IPS-20b (cell line): ENCODE measurements around the gene RAB9A.
A peak's percentile ranks its signal among the peaks of the same experiment; 100 is the strongest.

ENCODE experiments used
- H3K27ac ChIP-seq: one replicate; pipeline ENCODE4 v1.5.1; 2013; ENCODE audit warnings: low read length
- H3K27me3 ChIP-seq: 2 replicates; pipeline ENCODE4 v1.6.1; 2013; ENCODE audit warnings: mild to moderate bottlenecking, low read length, inconsistent platforms; ENCODE audit not compliant: insufficient read depth
- H3K36me3 ChIP-seq: 2 replicates; pipeline ENCODE4 v1.6.1; 2013; ENCODE audit warnings: low read depth, mild to moderate bottlenecking, inconsistent platforms, low read length, moderate library complexity; ENCODE audit not compliant: insufficient read depth
- H3K4me1 ChIP-seq: 2 replicates; pipeline ENCODE4 v1.6.1; 2013; ENCODE audit warnings: mild to moderate bottlenecking, control low read depth, inconsistent platforms, low read length, moderate library complexity; ENCODE audit not compliant: insufficient read depth
- H3K4me3 ChIP-seq: 2 replicates; pipeline ENCODE4 v1.5.1; 2013; ENCODE audit warnings: mild to moderate bottlenecking, low read length, inconsistent platforms
- H3K9ac ChIP-seq: 2 replicates; pipeline ENCODE4 v1.6.1; 2013; ENCODE audit warnings: low read depth, mild to moderate bottlenecking, inconsistent platforms, low read length, moderate library complexity
- H3K9me3 ChIP-seq: 2 replicates; pipeline ENCODE4 v1.6.1; 2013; ENCODE audit warnings: mild to moderate bottlenecking, low read depth, low read length, inconsistent platforms; ENCODE audit not compliant: insufficient read depth

Gene RAB9A

DNA sequence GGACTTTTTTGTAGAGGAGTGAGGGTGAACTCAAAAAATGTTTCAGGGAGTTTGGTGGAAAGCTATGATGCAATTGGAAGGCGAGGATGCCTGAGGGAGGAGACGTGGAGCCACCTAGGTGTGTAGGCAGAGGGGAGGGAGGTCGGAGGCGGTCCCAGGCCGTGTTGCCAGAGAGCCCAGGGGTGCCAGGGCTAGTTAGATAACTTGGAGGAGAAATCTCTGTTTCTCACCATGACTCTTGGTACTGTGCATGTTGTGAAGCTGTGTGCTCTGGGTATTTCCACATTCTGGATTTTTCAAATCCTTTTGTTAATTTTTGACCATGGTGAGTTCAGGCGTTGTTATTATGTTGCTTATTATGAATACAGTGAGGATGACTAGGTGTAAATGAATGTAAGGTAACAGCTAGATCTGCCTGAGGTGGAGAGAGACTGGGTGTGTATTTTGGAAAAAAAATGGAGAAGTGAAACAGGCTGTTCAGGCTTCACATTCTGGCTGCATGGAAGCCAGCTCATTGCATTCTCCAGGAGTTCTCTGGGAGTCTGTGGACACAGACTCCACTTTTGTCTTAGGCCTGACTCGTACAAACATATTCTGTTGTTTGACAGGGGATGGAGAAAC lies 4.5 kb downstream of the RAB9A start:
- Histone ChIP-seq H3K9ac (peak overlapping the region; percentile 51; the same call in 1 of the 2 replicates), H3K27ac (no peak overlapping the region), H3K4me3 (no peak overlapping the region), H3K36me3 (no peaks in the 10 kb centered on the region), H3K4me1 (peaks cover 23% of the 10 kb centered on the region), H3K27me3 (peaks cover 3% of the 10 kb centered on the region), H3K9me3 (no peaks in the 10 kb centered on the region)

DNA sequence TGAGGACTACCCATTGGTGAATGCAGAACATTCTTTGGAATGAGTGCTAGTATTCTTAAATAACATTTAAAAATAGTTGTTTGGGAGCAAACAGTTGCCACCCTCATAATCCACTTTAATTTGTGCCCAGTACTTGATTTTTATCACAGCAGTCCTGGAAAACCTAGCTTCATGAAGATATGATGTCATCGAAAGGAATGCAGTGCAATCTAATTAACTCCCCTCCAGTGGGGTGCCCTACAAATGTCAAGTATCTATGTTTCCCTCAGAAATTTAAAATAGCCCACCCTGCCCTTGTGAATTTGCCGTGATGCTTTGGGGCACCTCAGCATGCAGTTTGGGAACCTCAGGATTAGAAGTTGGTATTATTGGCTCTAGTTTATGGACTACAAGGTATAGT lies 5.4 kb downstream of the RAB9A start:
- no peaks in the 10 kb centered on the region for H3K27me3 ChIP-seq
- H3K36me3 ChIP-seq = no peaks in the 10 kb centered on the region
- H3K4me1 ChIP-seq = peaks cover 23% of the 10 kb centered on the region
- no peaks in the 10 kb centered on the region for H3K9me3 ChIP-seq
- H3K27ac ChIP-seq = no peak overlapping the region
- no peak overlapping the region for H3K9ac ChIP-seq
- no peak overlapping the region for H3K4me3 ChIP-seq

DNA sequence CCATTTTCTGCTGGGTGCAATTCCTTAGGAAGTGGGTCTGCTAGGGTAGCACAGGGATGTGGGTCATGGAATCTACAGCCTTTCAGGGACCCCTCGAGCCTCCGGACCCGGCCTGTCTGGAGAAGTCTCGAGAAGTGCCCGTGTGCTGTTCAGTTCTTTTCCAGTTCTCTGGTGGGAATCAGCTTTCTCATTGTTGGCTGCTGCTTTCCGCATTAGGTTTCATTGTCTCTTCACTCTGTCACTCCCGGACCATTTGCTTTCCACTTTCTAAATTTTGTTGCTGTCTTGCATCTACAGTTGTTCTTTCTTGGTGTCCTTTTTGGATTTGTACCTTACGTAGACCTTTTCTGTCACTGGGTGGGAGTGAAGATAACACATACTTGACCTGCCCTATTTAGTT lies 6.1 kb downstream of the RAB9A start:
- no peaks in the 10 kb centered on the region for H3K27me3 ChIP-seq
- H3K9me3 ChIP-seq = no peaks in the 10 kb centered on the region
- no peak overlapping the region for H3K9ac ChIP-seq
- no peaks in the 10 kb centered on the region for H3K36me3 ChIP-seq
- no peak overlapping the region for H3K27ac ChIP-seq
- peaks cover 23% of the 10 kb centered on the region for H3K4me1 ChIP-seq
- no peak overlapping the region for H3K4me3 ChIP-seq

DNA sequence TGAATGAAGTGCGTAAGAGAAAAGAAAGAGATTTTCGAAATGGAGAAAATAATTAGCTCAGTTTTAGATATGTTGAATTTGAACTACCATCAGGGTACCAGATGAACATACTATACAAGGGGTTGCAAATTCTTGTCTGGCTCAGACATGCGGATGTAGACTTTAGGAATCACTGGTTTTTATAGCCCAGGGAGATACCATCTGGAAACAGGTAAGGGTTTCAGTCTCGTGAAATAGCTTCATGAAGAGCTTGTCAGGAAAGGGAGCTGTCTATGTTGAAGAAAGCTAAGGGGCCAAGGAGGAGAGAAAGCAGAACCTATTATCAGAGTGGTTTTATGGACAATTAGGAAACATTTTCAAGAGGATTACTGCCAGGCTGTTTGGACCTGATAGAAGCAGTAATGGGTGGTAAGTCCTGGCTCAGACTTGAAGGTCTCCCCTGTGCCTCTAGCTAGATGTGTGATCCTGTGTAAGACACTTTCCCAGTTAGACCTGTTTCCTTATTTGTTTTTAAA lies 6.7 kb downstream of the RAB9A start:
- peaks cover 19% of the 10 kb centered on the region for H3K4me1 ChIP-seq
- H3K9ac ChIP-seq = no peak overlapping the region
- H3K4me3 ChIP-seq = no peak overlapping the region
- H3K36me3 ChIP-seq = no peaks in the 10 kb centered on the region
- H3K27me3 ChIP-seq = no peaks in the 10 kb centered on the region
- no peak overlapping the region for H3K27ac ChIP-seq
- H3K9me3 ChIP-seq = no peaks in the 10 kb centered on the region

DNA sequence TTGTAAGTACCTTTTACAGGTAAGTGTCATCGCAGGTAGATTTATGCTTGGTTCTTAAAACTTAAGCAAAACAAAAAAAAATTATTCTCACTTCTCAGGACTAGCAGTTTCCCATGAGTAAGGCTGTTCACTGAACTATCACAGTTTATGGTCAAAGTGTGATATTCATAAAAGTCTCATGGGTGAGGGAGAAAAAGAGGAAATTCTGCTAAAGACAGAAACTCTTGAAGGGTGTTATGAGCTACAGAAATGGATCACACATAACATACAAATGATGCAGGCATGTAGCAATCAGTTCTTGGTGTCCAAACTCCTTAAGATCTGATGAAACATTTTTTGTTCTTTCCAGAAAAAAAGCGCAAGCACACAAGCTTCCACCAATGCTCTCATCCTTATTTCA lies 8.5 kb downstream of the RAB9A start:
- H3K4me1 ChIP-seq = peaks cover 27% of the 10 kb centered on the region
- H3K27me3 ChIP-seq = no peaks in the 10 kb centered on the region
- 0 out of 2 replicates have a peak, but pooled peaks cover 5% of the 10 kb centered on the region for H3K36me3 ChIP-seq
- no peak overlapping the region for H3K27ac ChIP-seq
- H3K9ac ChIP-seq = no peak overlapping the region
- H3K9me3 ChIP-seq = no peaks in the 10 kb centered on the region
- H3K4me3 ChIP-seq = no peak overlapping the region

DNA sequence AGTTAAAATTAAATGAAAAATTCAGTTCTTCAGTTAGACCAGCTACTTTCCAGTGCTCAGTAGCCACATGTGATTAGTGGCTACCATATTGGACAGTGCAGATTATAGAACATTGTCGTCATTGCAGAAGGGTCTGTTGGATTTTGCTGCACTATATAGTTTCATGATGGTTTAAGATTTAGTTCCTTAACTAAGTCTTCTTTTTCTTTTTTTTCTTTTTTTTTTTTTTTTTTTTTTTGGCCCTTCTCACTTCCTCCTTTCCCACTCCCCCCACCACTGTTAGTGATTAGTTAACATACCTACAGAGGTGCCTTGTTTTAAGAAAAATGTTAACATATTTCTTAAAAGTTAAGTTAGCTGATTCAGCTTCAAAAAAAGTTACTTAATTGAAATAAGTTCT lies 9.0 kb downstream of the RAB9A start:
- Histone ChIP-seq H3K9ac (no peak overlapping the region), H3K9me3 (no peaks in the 10 kb centered on the region), H3K4me1 (peaks cover 22% of the 10 kb centered on the region), H3K27ac (no peak overlapping the region), H3K36me3 (0 out of 2 replicates have a peak, but pooled peaks cover 5% of the 10 kb centered on the region), H3K4me3 (no peak overlapping the region), H3K27me3 (no peaks in the 10 kb centered on the region)

DNA sequence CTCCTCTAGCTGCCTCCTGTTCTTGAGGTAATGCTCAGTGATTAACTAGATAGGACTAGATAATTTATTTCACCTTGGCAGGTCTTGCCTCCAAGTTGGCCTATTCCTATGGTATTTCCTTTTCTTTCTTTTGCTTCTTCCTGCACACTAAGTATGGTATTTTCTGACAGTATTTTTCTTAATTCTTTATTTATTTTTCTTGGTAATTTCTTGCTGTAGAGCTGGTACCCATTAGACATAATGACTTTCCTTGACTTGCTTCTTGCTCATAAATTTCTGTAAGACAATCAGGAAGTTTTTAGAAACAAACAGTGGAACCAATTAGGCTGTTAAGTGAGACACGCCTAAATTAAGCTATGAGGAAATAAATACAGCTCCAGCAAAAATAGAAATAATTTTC lies 9.5 kb downstream of the RAB9A start:
- peaks cover 18% of the 10 kb centered on the region for H3K4me1 ChIP-seq
- no peak overlapping the region for H3K9ac ChIP-seq
- H3K27me3 ChIP-seq = no peaks in the 10 kb centered on the region
- H3K9me3 ChIP-seq = no peaks in the 10 kb centered on the region
- H3K27ac ChIP-seq = no peak overlapping the region
- 0 out of 2 replicates have a peak, but pooled peaks cover 5% of the 10 kb centered on the region for H3K36me3 ChIP-seq
- H3K4me3 ChIP-seq = no peak overlapping the region

DNA sequence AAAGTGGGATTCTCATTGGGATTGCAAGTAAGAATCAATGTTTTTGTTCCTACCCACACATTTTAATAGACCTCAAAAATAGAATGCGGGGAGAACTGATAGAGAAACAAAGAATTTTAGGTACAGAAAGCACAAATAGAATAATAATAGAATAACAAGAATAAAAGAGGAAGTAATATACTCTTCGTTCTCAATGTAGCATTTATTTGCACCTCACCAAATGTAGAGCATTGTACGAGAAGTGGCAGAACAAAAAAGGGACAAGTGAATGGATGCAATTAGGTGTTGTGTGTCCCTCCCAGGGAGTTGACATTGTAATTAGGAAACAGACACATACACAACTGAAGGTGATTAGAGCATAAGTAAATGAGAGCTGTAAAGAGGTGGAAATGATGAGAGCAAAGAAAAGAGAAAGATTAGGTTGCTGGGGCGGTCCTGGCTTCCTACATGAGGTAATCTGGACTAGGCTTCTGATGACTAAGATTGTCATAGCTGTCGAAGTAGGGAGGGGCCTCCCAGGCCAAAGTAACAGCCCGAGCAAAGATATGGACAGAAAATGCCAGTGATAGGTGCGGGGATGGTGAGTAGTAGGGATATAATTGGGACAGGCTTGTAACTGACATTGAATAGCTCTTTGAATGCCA lies 10.4 kb downstream of the RAB9A start:
- no peak overlapping the region for H3K9ac ChIP-seq
- no peak overlapping the region for H3K4me3 ChIP-seq
- H3K27ac ChIP-seq = no peak overlapping the region
- 0 out of 2 replicates have a peak, but pooled peaks cover 8% of the 10 kb centered on the region for H3K36me3 ChIP-seq
- H3K27me3 ChIP-seq = no peaks in the 10 kb centered on the region
- H3K9me3 ChIP-seq = no peaks in the 10 kb centered on the region
- peaks cover 11% of the 10 kb centered on the region for H3K4me1 ChIP-seq

DNA sequence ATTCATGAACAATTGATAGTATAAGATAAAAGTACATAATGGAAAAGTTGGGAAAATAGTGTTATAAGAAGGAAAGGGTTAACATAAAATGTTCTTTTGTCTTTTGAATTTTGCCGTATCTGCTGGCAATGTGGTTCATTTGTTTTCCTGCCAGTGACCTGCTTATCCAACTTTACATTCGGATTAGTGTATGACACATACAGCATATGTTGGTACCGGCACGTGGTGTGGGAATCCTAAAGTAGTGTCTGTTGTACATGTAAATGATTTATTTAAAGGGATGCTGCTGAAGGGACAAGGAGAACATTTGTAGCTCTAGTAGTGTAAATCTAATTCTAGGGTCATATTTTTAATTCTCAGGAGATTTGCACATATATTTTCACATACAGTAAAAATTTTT lies 11.5 kb downstream of the RAB9A start:
- peaks cover 8% of the 10 kb centered on the region; the same call in 1 of the 2 replicates for H3K4me1 ChIP-seq

DNA sequence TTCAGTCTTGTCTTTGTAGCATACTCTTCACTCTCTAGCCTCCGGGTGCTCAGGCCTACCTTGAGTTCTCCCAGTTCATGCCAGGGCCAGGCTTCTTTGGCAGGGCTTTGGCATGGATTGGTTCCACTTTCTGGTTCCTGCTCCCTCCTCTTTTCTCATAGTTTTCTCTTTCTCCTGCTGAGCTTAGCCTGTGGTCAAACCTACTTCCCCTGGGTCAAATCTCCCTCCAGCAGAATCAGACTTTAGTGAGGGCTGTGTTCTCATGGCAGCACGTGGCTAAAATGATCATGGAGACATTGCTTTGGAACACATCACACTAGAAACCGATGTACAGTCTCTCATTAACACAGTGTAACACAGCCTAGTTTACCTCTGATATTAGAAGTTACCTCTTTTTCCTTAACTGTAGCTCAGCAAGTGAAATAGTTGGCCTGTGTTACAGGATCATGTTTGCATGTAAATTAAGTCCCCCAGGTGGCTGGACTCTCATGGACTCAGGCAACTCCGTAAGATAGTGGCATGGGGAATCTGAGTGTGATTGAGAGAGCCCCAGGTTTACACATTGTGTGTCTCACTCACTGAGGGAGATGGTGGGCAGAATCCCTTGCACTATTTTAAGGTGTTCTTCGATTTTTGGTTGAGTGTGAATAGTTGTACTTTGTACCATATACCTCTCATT lies 13.3 kb downstream of the RAB9A start:
- Histone ChIP-seq H3K4me3 (no peak overlapping the region), H3K36me3 (peaks cover 14% of the 10 kb centered on the region; the same call in 1 of the 2 replicates), H3K27me3 (no peaks in the 10 kb centered on the region), H3K27ac (no peak overlapping the region), H3K9me3 (no peaks in the 10 kb centered on the region), H3K9ac (peak overlapping the region; percentile 41; the same call in 1 of the 2 replicates), H3K4me1 (peaks cover 8% of the 10 kb centered on the region; the same call in 1 of the 2 replicates)

More for the DNA sequence above, 11.5 kb downstream of the RAB9A start:
- no peaks in the 10 kb centered on the region for H3K9me3 ChIP-seq
- no peaks in the 10 kb centered on the region for H3K27me3 ChIP-seq
- no peak overlapping the region for H3K27ac ChIP-seq
- H3K9ac ChIP-seq = no peak overlapping the region
- no peak overlapping the region for H3K4me3 ChIP-seq
- H3K36me3 ChIP-seq = 0 out of 2 replicates have a peak, but pooled peaks cover 8% of the 10 kb centered on the region

DNA sequence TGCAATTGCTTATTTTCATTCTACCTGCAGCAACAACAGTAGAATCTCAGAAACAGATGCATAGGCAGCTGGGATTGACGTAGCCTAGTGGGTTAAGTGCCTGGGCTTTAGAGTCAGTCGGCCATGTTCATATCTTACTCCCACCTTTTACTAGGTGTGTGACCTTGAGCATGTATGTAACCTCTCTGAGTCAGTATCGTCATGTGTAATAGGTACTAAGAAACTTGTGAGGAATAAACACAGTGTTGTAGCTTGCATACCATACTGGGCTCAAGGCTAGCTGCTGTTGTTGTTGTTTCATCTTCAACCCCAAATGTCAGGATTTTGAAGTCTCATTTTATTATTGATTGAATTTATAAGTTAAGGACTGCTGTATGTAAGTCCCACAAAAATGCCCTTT lies 14.2 kb downstream of the RAB9A start:
- Histone ChIP-seq H3K9me3 (no peaks in the 10 kb centered on the region), H3K27ac (no peak overlapping the region), H3K9ac (no peak overlapping the region), H3K4me3 (no peak overlapping the region), H3K4me1 (peaks cover 8% of the 10 kb centered on the region; the same call in 1 of the 2 replicates), H3K27me3 (no peaks in the 10 kb centered on the region), H3K36me3 (peaks cover 14% of the 10 kb centered on the region; the same call in 1 of the 2 replicates)
